ENCODE results near the gene COBLL1. TPM values are rescaled to one million over a fixed set of nuclear protein-coding genes. Genes with fewer than 3 reads are reported as not detected.

COBLL1 gene
- total and polyA plus RNA-seq, 2 of the 4 experiments (the other 2 are of a cell fraction) = 0.79 to 1.1 TPM

DNA sequence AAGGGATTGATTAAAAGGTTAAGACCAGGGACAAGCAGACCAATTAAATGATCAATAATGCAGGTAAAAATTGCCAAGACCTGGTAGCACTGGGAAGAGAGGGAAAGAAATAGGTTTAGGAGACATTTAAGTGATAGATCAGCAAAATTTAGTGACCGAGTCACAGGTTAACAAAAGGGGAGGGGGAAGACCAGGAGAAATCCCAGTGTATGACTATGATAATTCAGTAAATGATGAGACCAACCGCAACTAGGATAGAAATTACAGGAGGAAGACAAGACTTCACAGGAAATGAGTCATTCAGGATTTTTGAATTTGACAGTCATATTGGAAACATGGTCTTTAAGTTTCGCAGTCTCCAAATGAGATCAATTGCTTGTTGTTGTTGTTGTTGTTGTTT is 62.9 kb downstream of the COBLL1 start:
- Histone ChIP-seq H2BK15ac (ENCODE audit: low read depth, low read length) (no peak overlapping the region), H2BK120ac (ENCODE audit: low read depth, low read length) (no peak overlapping the region), H2AFZ (replicated peaks; ENCODE audit: low read length, poor library complexity) (no peak overlapping the region), H4K20me1 (ENCODE audit: insufficient read depth, low read length) (no peaks in the 10 kb centered on the region), H3K27ac (ENCODE audit: insufficient read depth, low read length) (no peak overlapping the region), H4K8ac (ENCODE audit: low read depth in 2 of 2, low read length in 2 of 2) (no peak overlapping the region), H3K14ac (replicated peaks; ENCODE audit: low read depth, low read length) (no peak overlapping the region), H2AK5ac (ENCODE audit: low read depth, low read length) (no peak overlapping the region), H3K56ac (ENCODE audit: extremely low read depth, insufficient read depth, low read length) (no peak overlapping the region), H3K27me3 (ENCODE audit: control insufficient read depth, insufficient read depth, low read length) (no peaks in the 10 kb centered on the region), H4K91ac (ENCODE audit: insufficient read depth, low read depth, low read length) (no peak overlapping the region), H3K79me1 (ENCODE audit: low read depth in 1 of 2, low read length in 2 of 2) (no peaks in the 10 kb centered on the region), H3K4ac (ENCODE audit: low read depth, low read length) (no peak overlapping the region), H3K4me3 (ENCODE audit: insufficient read depth, low read depth, low read length) (no peak overlapping the region), H3K9me3 (ENCODE audit: control insufficient read depth, insufficient read depth, low read length) (no peaks in the 10 kb centered on the region), H3K4me2 (ENCODE audit: low read depth, low read length) (no peak overlapping the region), H3K9me1 (ENCODE audit: insufficient read depth, low read length) (no peaks in the 10 kb centered on the region), H3K4me1 (ENCODE audit: control insufficient read depth, insufficient read depth, low read length) (no peaks in the 10 kb centered on the region), H2BK20ac (ENCODE audit: low read depth, low read length) (no peak overlapping the region), H2BK5ac (ENCODE audit: low read depth, low read length, poor library complexity, severe bottlenecking) (no peak overlapping the region), H4K5ac (ENCODE audit: low read depth, low read length) (no peak overlapping the region), H3K18ac (ENCODE audit: low read depth, low read length) (no peak overlapping the region), H3K9ac (ENCODE audit: low read depth, low read length) (no peak overlapping the region), H3K36me3 (ENCODE audit: control insufficient read depth, insufficient read depth, low read length) (no peaks in the 10 kb centered on the region), H3K23ac (ENCODE audit: low read depth, low read length) (no peak overlapping the region), H2AK9ac (replicated peaks; ENCODE audit: low read depth, low read length, poor library complexity) (no peak overlapping the region)
- no TSS peak for BruUV-seq (replicated peaks)
- in situ Hi-C loops (cut with MboI; ENCODE audit: low sequenced_read_pairs) = no loop called here
- DNase-seq (no peak), ATAC-seq (ENCODE audit: low read depth) (no peak)
- dilution Hi-C loops (cut with HindIII; ENCODE audit: low sequenced_read_pairs, unreplicated experiment) = no loop called here
- CTCF ChIA-PET = no interaction called here
- WGBS, 2 experiments (ENCODE audit: extremely low coverage in 2 of 2, insufficient read length in 1 of 2) = 70% methylated on average over 2 of the region's 3 CpGs; no CpG with 5 or more reads in 1 of the 2 experiments
- intact Hi-C loops (cut with micrococcal nuclease) = no loop called here
- TF ChIP-seq MAZ (IDR thresholded peaks at IDR 0.05; ENCODE audit: borderline replicate concordance, low read depth, low read length) = no peak
- TF ChIP-seq MAFK (IDR thresholded peaks at IDR 0.05; ENCODE audit: low read depth, low read length) = 0 out of 2 replicates have a peak, but pooled peaks have one; percentile 6
- POLR2A ChIA-PET (ENCODE audit: unreplicated experiment) = no interaction called here
